HFFc6 (cell line): ENCODE results near the gene ITSN1. TPM values are rescaled to one million over a fixed set of nuclear protein-coding genes. Genes with fewer than 3 reads are reported as not detected.
A peak's percentile ranks its signal among the peaks of the same experiment; 100 is the strongest.

ENCODE experiments used
- DNase-seq: peaks from one replicate; pipeline ENCODE4 v3.0.0-alpha.2; 2018
- H3K27ac Mint-ChIP-seq: 2 replicates; pipeline ENCODE4 v1.8.0; 2020; ENCODE audit warnings: mild to moderate bottlenecking, mixed read lengths
- H3K27me3 Mint-ChIP-seq: 2 replicates; pipeline ENCODE4 v1.8.0; 2021; ENCODE audit warnings: mild to moderate bottlenecking, moderate library complexity, mixed read lengths; ENCODE audit not compliant: insufficient read depth
- H3K36me3 Mint-ChIP-seq: 2 replicates; pipeline ENCODE4 v1.8.0; 2021; ENCODE audit warnings: low read depth, mixed read lengths
- H3K4me1 Mint-ChIP-seq: 2 replicates; pipeline ENCODE4 v1.8.0; 2020; ENCODE audit warnings: low read depth, mixed read lengths
- H3K4me3 Mint-ChIP-seq: 2 replicates; pipeline ENCODE4 v1.8.0; 2020; ENCODE audit warnings: mild to moderate bottlenecking, moderate library complexity, mixed read lengths
- H3K9me3 Mint-ChIP-seq: 2 replicates; pipeline ENCODE4 v1.8.0; 2020; ENCODE audit warnings: mild to moderate bottlenecking, mixed read lengths
- total RNA-seq, 6 experiments: library from RNA; stranded (reverse); fragmentation: NEBNext Ultra II Directional; extraction: Animal tissue kit (Norgen Biotek cat#: 25700); gene quantifications; 2 replicates in 1 of 6; 3 replicates in 5 of 6; pipeline ENCODE4 v1.2.3, GENCODE V29; 2021
- TF ChIP-seq, protein P1 (sequence below): fragments of 200-600 bp; sonication (generic); IDR thresholded peaks from 2 replicates; pipeline ENCODE4 v1.5.0; 2021; ENCODE audit warnings: antibody characterized with exemption, mild to moderate bottlenecking

ITSN1 gene
- total RNA-seq, 6 experiments from 2014 or later: 47.7 to 54.8 (median 54.0) TPM

DNA sequence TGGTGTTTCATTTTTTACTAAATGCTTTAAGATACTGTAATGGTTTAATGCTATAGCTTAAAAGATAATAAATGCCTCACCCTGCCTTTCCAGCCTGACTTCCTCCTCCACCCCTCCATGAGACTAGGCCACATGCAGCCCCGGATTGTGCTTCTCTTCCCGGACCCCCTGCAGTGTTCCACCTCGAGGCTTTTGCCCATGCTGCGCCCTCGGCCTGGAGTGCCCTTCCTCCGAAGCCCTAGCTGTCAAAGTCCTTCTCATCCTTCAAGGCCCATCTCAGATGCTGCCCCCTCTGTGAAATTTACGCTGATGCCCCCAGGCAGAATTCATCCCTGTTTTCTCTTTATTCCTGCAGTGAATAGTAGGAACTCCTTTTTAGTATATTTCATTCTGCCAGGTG, 174.8 kb downstream of the ITSN1 start:
- Mint-ChIP-seq H3K9me3 (no peaks in the 10 kb centered on the region), H3K36me3 (peaks cover 27% of the 10 kb centered on the region), H3K27ac (no peak overlapping the region), H3K4me3 (no peak overlapping the region), H3K27me3 (peaks cover 4% of the 10 kb centered on the region), H3K4me1 (peaks cover 9% of the 10 kb centered on the region)
- DNase-seq: no peak
- TF ChIP-seq, protein P1, sequence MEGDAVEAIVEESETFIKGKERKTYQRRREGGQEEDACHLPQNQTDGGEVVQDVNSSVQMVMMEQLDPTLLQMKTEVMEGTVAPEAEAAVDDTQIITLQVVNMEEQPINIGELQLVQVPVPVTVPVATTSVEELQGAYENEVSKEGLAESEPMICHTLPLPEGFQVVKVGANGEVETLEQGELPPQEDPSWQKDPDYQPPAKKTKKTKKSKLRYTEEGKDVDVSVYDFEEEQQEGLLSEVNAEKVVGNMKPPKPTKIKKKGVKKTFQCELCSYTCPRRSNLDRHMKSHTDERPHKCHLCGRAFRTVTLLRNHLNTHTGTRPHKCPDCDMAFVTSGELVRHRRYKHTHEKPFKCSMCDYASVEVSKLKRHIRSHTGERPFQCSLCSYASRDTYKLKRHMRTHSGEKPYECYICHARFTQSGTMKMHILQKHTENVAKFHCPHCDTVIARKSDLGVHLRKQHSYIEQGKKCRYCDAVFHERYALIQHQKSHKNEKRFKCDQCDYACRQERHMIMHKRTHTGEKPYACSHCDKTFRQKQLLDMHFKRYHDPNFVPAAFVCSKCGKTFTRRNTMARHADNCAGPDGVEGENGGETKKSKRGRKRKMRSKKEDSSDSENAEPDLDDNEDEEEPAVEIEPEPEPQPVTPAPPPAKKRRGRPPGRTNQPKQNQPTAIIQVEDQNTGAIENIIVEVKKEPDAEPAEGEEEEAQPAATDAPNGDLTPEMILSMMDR: no peak

DNA sequence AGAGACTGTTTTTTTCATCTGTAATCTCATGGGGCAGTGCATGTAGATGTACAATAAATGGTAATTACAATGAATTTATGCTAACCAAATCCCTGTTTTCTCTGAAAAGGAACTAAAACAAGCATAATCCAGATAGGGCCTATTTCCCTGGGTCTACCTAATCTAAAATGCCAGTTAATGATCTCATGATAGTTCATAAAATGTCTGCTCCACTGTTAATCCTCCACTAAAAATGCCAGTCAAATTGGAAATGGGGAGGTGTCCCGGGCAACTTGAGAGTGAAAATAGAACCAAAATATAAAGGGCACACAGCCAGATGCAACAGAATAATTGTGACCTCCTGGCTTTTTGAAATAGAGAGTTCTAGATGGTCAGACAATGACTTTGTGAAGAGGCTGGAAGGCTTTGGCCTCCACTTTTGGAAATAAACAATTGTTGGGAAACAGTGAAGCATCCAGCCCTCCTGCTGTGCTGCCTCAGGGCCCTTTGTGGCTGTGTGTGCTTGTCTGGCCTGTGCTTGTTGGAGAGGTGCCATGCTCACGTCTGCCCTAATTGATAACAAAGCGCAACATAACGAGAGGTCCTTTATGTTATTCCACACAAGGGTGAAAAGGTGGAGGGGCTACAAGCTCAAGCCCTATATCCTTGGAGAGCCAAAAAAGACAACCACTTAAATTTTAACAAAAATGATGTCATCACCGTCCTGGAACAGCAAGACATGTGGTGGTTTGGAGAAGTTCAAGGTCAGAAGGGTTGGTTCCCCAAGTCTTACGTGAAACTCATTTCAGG, 175.6 kb downstream of the ITSN1 start:
- Mint-ChIP-seq H3K36me3 (peaks cover 27% of the 10 kb centered on the region), H3K4me3 (no peak overlapping the region), H3K27me3 (peaks cover 4% of the 10 kb centered on the region), H3K9me3 (no peaks in the 10 kb centered on the region), H3K4me1 (peaks cover 9% of the 10 kb centered on the region), H3K27ac (no peak overlapping the region)
- no peak for DNase-seq
- TF ChIP-seq, protein P1: no peak

DNA sequence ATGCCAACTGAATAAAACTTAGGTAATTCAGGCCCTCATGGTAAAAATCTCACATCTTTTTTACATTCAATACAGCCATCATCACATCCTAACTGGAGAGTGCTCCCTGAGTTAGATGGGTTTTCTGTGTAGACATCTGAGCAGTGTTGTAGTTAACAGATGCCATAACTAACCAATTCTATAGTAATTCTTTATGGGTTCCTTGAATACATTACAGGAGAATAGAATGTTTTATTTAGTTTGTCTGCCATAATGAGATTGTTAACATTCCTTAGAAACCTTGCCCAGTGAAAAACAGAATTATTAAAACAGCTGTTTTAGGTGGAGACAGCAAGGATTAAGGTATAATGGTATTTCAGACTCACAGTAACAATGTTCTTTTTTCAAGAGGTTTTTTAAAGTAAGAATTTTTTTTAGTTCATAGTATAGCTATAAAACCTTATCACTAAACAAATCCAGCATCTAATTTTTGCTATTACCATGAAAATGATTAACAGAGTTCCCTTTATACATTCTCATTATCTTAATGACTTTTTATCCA, 178.0 kb downstream of the ITSN1 start:
- TF ChIP-seq, protein P1: no peak
- Mint-ChIP-seq H3K36me3 (peaks cover 26% of the 10 kb centered on the region), H3K27ac (no peak overlapping the region), H3K27me3 (no peaks in the 10 kb centered on the region; the same call in 1 of the 2 replicates), H3K9me3 (no peaks in the 10 kb centered on the region), H3K4me1 (peaks cover 18% of the 10 kb centered on the region), H3K4me3 (no peak overlapping the region)
- no peak for DNase-seq

DNA sequence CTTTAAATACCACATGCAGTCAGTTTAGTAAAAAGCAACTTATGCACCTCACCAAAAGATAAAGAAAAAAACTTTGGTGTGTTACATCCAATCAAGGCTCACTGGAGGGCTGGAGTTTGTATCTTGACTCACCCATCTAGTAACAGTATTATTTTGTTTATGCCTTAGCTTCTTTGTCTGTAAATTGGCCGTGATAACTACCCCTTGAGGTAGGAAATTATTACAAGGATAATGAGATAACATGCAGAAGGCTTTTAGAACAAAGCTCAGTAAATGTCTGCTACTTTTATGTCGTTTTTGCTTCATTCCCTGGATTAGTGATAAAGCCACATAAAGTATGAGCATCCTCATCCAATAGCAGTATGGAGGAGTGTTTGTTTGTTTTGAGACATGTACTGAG, 178.5 kb downstream of the ITSN1 start:
- Mint-ChIP-seq H3K9me3 (no peaks in the 10 kb centered on the region), H3K4me3 (no peak overlapping the region), H3K4me1 (peaks cover 23% of the 10 kb centered on the region), H3K27me3 (no peaks in the 10 kb centered on the region; the same call in 1 of the 2 replicates), H3K27ac (no peak overlapping the region), H3K36me3 (peaks cover 22% of the 10 kb centered on the region; the same call in 1 of the 2 replicates)
- no peak for DNase-seq
- TF ChIP-seq, protein P1: no peak

DNA sequence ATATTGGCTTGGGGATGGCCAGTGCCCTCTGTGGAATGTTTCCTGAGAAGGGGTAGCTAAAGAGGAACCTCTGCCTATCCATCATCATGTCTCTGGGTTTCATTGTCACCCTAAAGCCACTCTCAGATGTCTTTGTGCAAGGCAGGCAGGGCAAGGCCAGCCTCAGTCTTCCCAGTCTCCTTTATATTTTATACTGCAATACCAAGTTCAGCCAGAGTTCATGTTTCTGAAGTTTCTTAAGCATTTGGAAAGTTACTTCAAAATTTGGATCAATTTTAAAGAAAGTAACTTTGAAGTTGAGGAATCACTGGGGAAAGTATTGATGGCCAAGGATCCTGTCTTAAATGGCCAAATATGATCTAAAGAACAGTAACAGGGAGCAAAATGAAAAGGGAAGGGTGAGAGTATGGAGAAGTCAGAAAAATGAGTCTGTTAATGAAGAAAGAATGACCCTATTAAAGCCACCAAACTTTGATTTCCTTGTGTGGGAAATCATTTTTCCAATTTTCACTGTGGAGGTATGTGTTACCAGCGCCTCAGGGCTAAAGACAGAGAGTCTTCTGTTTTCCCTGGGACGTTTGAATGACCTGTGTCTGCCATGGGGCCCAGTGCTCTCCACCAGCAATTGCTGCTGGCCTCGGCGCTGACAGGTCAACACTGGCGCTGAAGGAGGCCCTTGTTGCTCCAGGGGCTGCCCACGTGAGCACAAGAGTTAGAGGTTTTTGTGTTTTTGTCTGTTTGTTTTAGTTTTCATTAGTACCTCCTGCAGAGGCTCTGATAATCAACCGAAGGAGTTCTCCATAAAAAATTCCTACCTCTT, 179.4 kb downstream of the ITSN1 start:
- TF ChIP-seq, protein P1: peak; percentile 52; the same call in 1 of the 2 replicates
- Mint-ChIP-seq H3K27me3 (no peaks in the 10 kb centered on the region; the same call in 1 of the 2 replicates), H3K4me1 (peaks cover 32% of the 10 kb centered on the region), H3K4me3 (no peak overlapping the region; the same call in 1 of the 2 replicates), H3K36me3 (peaks cover 16% of the 10 kb centered on the region; the same call in 1 of the 2 replicates), H3K9me3 (no peaks in the 10 kb centered on the region), H3K27ac (no peak overlapping the region)
- DNase-seq: no peak
